Medulla oblongata (tissue), 1 donor: Measurements from ENCODE around the gene LAMA3.

Experiments
- DNase-seq: peaks from one replicate; pipeline ENCODE4 v3.0.0-alpha.2; 2015; ENCODE audit errors: extremely low spot score

Gene LAMA3

GRCh38 chr18:23849141-23849540 lies 159.9 kb downstream of the LAMA3 start:
- no peak for DNase-seq

DNA sequence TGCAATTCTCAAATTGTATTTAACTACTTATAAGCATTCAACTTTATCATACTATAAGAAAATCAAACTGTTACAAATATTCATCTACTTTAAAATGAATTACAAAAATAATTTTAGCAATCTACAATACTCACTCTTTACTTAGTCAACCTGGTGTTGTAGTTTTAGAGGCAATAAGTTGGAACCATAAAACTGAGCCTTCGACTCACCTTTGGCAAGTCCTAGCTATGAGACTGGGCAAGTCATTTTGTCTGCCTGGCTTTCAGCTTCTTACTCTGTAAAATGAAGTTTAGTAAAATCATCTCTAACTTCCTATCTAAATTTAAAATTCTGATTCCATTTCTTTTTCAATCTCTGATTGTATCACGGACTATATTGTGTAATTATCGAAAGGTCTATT lies 161.0 kb downstream of the LAMA3 start:
- no peak for DNase-seq

- DNase-seq = no peak
Measured at GRCh38 chr18:23851470-23852002, 162.3 kb downstream of the LAMA3 start.

GRCh38 chr18:23852236-23853045 lies 163.2 kb downstream of the LAMA3 start:
- no peak for DNase-seq

DNA sequence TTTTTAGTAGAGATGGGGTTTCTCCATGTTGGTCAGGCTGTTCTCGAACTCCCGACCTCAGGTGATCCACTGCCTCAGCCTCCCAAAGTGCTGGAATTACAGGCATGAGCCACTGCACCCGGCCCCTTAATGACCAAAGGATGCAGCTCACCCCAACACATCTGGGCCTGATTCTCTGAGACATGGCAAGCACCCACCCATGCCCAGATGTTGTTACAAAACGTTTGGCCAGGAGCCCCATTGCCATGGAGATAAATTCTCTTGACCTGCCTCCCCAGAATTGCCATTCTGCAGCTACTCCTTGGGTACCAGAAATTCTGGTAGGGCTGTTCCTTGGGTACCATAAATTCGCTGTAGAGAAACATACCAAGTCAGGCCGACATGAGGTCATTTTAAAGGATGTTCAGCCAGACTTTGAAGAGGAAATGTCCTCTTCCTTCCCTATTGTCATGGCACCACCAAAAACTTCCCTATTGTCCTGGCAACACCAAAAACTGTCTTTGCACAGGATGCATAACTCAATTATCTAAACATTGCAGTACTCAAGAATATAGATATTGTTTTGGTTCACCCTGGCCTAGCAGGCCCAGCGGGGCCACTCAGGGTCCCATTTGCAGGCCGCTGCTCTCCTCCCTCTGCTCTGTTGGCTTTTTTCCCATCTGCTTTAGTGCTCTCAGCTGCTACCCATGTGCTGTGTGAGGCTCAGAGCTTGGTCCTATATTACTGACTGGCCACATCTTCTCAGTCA lies 164.4 kb downstream of the LAMA3 start:
- no peak for DNase-seq

DNA sequence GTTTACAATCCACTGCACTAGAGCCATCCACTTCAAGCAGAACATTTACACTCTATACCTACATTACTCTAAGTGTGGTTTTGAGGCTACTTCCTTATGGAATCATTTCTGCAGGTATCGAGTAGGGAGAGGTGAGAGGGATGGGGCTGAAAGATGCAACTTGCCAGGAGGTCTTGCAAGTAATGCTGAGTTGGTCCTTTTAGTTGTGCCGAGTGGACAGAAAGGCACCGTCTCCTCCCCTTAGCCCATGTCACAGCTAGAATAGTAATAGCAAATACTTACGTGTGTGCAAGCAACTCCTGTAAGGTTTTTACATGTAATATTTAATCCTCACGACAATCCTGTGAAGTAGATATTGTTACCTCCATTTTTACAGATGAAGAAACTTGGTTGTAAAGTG lies 166.5 kb downstream of the LAMA3 start:
- no peak for DNase-seq

DNA sequence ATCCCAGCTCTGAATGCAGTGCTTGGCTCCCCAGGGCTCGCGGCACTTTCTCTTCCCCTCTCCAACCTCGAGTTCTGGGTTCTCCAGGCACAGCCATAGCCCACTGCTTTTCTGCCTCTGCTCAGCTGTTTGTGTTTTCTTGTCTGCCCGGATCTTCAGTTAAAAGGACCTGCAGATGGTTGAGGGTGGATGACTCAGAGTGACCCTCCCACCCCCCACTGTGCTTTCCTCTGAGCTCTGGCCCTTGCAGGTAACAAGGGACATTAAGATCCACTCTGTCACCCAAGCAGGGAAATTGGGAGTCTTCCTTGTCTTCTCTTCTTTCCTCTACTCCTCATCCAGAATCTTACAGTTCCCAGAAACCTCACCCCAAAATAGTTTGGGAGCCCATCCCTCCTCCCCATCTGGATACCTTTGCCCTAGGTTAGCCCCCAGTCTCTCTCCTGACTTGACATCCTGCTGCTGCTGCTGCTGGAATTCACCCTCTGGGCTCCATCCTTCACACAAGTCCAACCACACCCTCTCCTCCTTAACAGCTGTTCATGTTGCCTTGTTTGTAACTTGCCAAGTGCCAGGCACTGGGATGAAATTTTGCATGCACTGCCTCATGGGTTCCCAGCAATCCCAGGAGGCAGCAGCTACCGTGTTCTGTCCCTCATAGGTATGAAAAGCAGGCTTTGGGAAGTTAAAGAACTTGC lies 167.4 kb downstream of the LAMA3 start:
- DNase-seq = no peak

- DNase-seq = no peak
Measured at GRCh38 chr18:23857164-23857552, 167.9 kb downstream of the LAMA3 start.

DNA sequence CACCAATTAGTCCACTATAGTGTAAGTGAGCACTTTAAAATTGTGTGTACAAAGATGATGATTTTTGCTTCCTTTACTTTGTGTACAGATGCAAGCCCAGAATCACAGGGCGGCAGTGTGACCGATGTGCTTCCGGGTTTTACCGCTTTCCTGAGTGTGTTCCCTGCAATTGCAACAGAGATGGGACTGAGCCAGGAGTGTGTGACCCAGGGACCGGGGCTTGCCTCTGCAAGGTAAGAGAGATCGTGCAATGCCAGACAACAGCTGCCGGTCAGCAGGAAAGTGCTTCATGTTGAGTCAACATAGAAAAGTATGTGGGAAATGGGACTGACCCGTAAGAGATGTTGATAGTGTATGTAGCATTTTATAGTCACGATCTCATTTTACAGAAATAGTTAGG lies 168.5 kb downstream of the LAMA3 start:
- no peak for DNase-seq

- DNase-seq = no peak
Measured at GRCh38 chr18:23859466-23860336, 170.4 kb downstream of the LAMA3 start.

GRCh38 chr18:23861326-23861725 lies 172.1 kb downstream of the LAMA3 start:
- no peak for DNase-seq

- DNase-seq = peak; percentile 36
Measured at GRCh38 chr18:23861805-23862470, 172.7 kb downstream of the LAMA3 start.

DNA sequence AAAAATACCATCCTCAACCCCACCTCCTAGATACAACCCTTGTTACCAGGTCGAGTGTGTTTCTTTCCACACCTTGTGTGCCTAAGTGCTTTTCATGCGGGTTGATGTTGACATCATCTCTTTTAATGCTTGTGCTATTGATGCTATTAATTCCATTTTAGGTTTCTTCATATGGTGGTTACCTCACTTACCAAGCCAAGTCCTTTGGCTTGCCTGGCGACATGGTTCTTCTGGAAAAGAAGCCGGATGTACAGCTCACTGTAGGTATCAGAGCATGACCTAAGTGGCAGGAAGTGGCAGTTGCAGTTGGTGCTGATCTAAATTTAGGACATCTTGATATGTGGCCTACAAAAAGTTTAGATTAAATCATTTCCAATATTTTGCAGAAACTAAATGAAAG lies 175.4 kb downstream of the LAMA3 start:
- no peak for DNase-seq

GRCh38 chr18:23867006-23867405 lies 177.8 kb downstream of the LAMA3 start:
- no peak for DNase-seq

DNA sequence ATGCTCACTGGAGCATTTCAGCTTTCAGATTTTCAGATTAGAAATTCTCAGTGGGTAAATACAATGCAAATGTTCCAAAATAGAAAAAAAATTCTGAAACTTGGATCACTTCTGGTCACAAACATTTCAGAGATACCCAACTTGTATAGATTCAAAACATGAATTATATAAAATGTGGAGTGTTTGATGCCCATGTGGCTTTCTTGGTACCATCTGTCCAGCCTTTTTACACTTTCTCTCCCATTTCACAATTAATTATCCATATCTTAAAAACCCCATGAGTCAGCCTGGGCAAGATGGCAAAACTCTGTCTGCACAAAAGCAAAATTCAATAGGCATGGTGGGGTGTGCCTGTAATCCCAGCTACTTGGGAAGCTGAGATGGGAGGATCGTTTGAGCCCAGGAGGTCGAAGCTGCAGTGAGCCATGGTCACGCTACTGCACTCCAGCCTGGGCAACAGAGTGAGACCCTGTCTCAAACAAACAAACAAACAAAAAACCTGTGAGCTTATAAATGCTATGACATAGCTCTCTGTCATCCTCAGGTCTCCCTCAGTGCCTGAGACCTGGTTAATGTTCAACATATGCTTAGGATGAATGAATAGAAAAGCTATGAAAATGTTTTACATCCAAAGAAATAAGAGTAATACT lies 179.0 kb downstream of the LAMA3 start:
- DNase-seq = no peak

GRCh38 chr18:23870676-23871380 lies 181.6 kb downstream of the LAMA3 start:
- DNase-seq = no peak

- no peak for DNase-seq
Measured at GRCh38 chr18:23871410-23871809, 182.2 kb downstream of the LAMA3 start.

- no peak for DNase-seq
Measured at GRCh38 chr18:23872701-23873550, 183.7 kb downstream of the LAMA3 start.
